Endodermal cell (in vitro differentiated cells): ENCODE data around the gene LTBP3. TPM values are rescaled to one million over a fixed set of nuclear protein-coding genes. Genes with fewer than 3 reads are reported as not detected.
A peak's percentile ranks its signal among the peaks of the same experiment; 100 is the strongest.

ENCODE experiments used
- DNase-seq: peaks from one replicate; pipeline ENCODE4 v3.0.0-alpha.2; 2017
- H3K27ac ChIP-seq: 2 replicates; pipeline ENCODE4 v1.5.1; 2013; ENCODE audit warnings: mild to moderate bottlenecking, low read depth, low read length, moderate library complexity
- H3K27me3 ChIP-seq: 2 replicates; pipeline ENCODE4 v1.6.1; 2013; ENCODE audit warnings: mild to moderate bottlenecking, low read length, moderate library complexity; ENCODE audit not compliant: insufficient read depth, control insufficient read depth, poor library complexity, severe bottlenecking
- H3K36me3 ChIP-seq: 2 replicates; pipeline ENCODE4 v1.7.0; 2013; ENCODE audit warnings: mild to moderate bottlenecking, low read length, moderate library complexity; ENCODE audit not compliant: control insufficient read depth, insufficient read depth
- H3K4me1 ChIP-seq: one replicate; pipeline ENCODE4 v1.7.0; 2013; ENCODE audit warnings: low read length; ENCODE audit not compliant: control insufficient read depth, insufficient read depth
- H3K4me3 ChIP-seq: 2 replicates; pipeline ENCODE4 v1.5.1; 2013; ENCODE audit warnings: mild to moderate bottlenecking, low read length, moderate library complexity
- H3K9ac ChIP-seq: 2 replicates; pipeline ENCODE4 v1.6.1; 2013; ENCODE audit warnings: mild to moderate bottlenecking, low read length, moderate library complexity; ENCODE audit not compliant: poor library complexity, severe bottlenecking; ENCODE audit errors: extremely low read depth
- H3K9me3 ChIP-seq: 2 replicates; pipeline ENCODE4 v1.6.1; 2013; ENCODE audit warnings: mild to moderate bottlenecking, low read length, moderate library complexity; ENCODE audit not compliant: control insufficient read depth
- H3K27ac Mint-ChIP-seq: 2 replicates; pipeline ENCODE4 v1.8.0; 2020; ENCODE audit warnings: mixed read lengths
- H3K27me3 Mint-ChIP-seq: 2 replicates; pipeline ENCODE4 v1.8.0; 2021; ENCODE audit warnings: mild to moderate bottlenecking, mixed read lengths; ENCODE audit not compliant: insufficient read depth
- H3K36me3 Mint-ChIP-seq: 2 replicates; pipeline ENCODE4 v1.8.0; 2020; ENCODE audit warnings: low read depth, mixed read lengths
- H3K4me1 Mint-ChIP-seq: 2 replicates; pipeline ENCODE4 v1.8.0; 2020; ENCODE audit warnings: mixed read lengths
- H3K4me3 Mint-ChIP-seq: 2 replicates; pipeline ENCODE4 v1.8.0; 2020; ENCODE audit warnings: mild to moderate bottlenecking, moderate library complexity, mixed read lengths
- H3K9me3 Mint-ChIP-seq: 2 replicates; pipeline ENCODE4 v1.8.0; 2020; ENCODE audit warnings: mild to moderate bottlenecking, mixed read lengths
- CTCF ChIP-seq: fragments of 200-600 bp; sonication (generic); conservative IDR thresholded peaks from 2 replicates; pipeline ENCODE4 v1.5.0; 2021; ENCODE audit warnings: antibody characterized with exemption, mild to moderate bottlenecking
- WGBS, 2 experiments: methylation state at CpG; one replicate each; pipeline versions ENCODE4 v1.1.5 to v1.1.7; 2013; ENCODE audit warnings: missing lambda C conversion rate in 2 of 2, mixed read lengths in 1 of 2; ENCODE audit not compliant: insufficient coverage in 1 of 2, insufficient read length in 1 of 2; 5-methylcytosine and 5-hydroxymethylcytosine counted together
- total RNA-seq, 2 donors: library from RNA; stranded (reverse); fragmentation: NEBNext Ultra II Directional in 1 of 2; extraction: Animal tissue kit (Norgen Biotek cat#: 25700) in 1 of 2; gene quantifications; 2 replicates in 1 of 2; 3 replicates in 1 of 2; pipeline ENCODE4 v1.2.1, GENCODE V29; 2021

The LTBP3 gene
- total RNA-seq, 2 donors from 2014 or later = 19.7 to 24.2 TPM

GRCh38 chr11:65541093-65541982 is 16.8 kb downstream of the LTBP3 start:
- H3K4me3 Mint-ChIP-seq = peak overlapping the region; percentile 53

GRCh38 chr11:65540290-65541092 is 17.7 kb downstream of the LTBP3 start:
- no peaks in the 10 kb centered on the region for H3K4me1 ChIP-seq
- no peaks in the 10 kb centered on the region for H3K9me3 ChIP-seq
- Mint-ChIP-seq H3K27ac (peak overlapping the region; percentile 58), H3K36me3 (peaks cover 23% of the 10 kb centered on the region), H3K9me3 (no peaks in the 10 kb centered on the region), H3K4me3 (peak overlapping the region; percentile 53), H3K4me1 (no peaks in the 10 kb centered on the region), H3K27me3 (peaks cover 69% of the 10 kb centered on the region)
- H3K27me3 ChIP-seq = peaks cover 67% of the 10 kb centered on the region
- H3K4me3 ChIP-seq = peak overlapping the region; percentile 72
- H3K36me3 ChIP-seq = peaks cover 14% of the 10 kb centered on the region
- 3 to 5% methylated on average over 20 to 78 of the region's 78 CpGs for WGBS, 2 experiments
- H3K9ac ChIP-seq = no peak overlapping the region
- peak; percentile 99 for DNase-seq
- peak; percentile 97 for TF ChIP-seq CTCF
- no peak overlapping the region for H3K27ac ChIP-seq

More at GRCh38 chr11:65541093-65541982, 16.8 kb downstream of the LTBP3 start:
- Mint-ChIP-seq H3K27me3 (peaks cover 78% of the 10 kb centered on the region), H3K27ac (peak overlapping the region; percentile 58), H3K9me3 (no peaks in the 10 kb centered on the region), H3K36me3 (peaks cover 16% of the 10 kb centered on the region), H3K4me1 (peaks cover 2% of the 10 kb centered on the region)
- Histone ChIP-seq H3K9ac (no peak overlapping the region), H3K36me3 (peaks cover 7% of the 10 kb centered on the region), H3K9me3 (no peaks in the 10 kb centered on the region), H3K27ac (no peak overlapping the region), H3K27me3 (peaks cover 75% of the 10 kb centered on the region), H3K4me3 (peak overlapping the region; percentile 72), H3K4me1 (no peaks in the 10 kb centered on the region)
- DNase-seq = no peak
- WGBS, 2 experiments = 61 to 64% methylated on average over 12 to 18 of the region's 18 CpGs
- no peak for TF ChIP-seq CTCF

GRCh38 chr11:65539744-65540289 is 18.3 kb downstream of the LTBP3 start:
- Histone ChIP-seq H3K4me3 (peak overlapping the region; percentile 56), H3K36me3 (peaks cover 21% of the 10 kb centered on the region), H3K27ac (no peak overlapping the region), H3K9ac (no peak overlapping the region), H3K9me3 (no peaks in the 10 kb centered on the region), H3K4me1 (no peaks in the 10 kb centered on the region), H3K27me3 (peaks cover 60% of the 10 kb centered on the region)
- Mint-ChIP-seq H3K27ac (no peak overlapping the region), H3K4me3 (peak overlapping the region; percentile 53), H3K4me1 (no peaks in the 10 kb centered on the region), H3K9me3 (no peaks in the 10 kb centered on the region), H3K27me3 (peaks cover 62% of the 10 kb centered on the region), H3K36me3 (peaks cover 27% of the 10 kb centered on the region)
- no peak for TF ChIP-seq CTCF
- 7 to 14% methylated on average over 17 to 60 of the region's 60 CpGs for WGBS, 2 experiments
- DNase-seq = peak; percentile 88
